A549 (cell line): Measurements from ENCODE around the gene TPCN2. TPM values are rescaled to one million over a fixed set of nuclear protein-coding genes. Genes with fewer than 3 reads are reported as not detected.

Experiments used
- ATAC-seq, 2 experiments: fragments of 200-7000 bp in 1 of 2; fragments of >200 bp in 1 of 2; cut with Nextera tagmentation in 1 of 2; cut with Tn5 transposase in 1 of 2; 3 replicates each; pipeline versions ENCODE4 v1.8.0 to v1.9.1; 2018 to 2020; ENCODE audit warnings: mild to moderate bottlenecking in 1 of 2, moderate library complexity in 1 of 2
- CTCF ChIA-PET: fragments of 300-600 bp; sonication (Branson Sonifier 250); formaldehyde crosslinking; extraction: SDS; loops from one replicate; lab custom pipeline; 2021; ENCODE audit warnings: antibody characterized with exemption, inconsistent platforms; lab: Yijun Ruan, JAX
- POLR2A ChIA-PET: fragments of 350-600 bp; formaldehyde crosslinking; extraction: SDS; loops from one replicate; lab custom pipeline; 2021; ENCODE audit warnings: antibody characterized with exemption, inconsistent platforms; lab: Yijun Ruan, JAX
- DNase-seq, 2 experiments: peaks; one replicate each; pipeline versions ENCODE4 v3.0.0 to v3.0.0-alpha.2; 2011 to 2016; ENCODE audit warnings: low read depth in 1 of 2, low spot score in 1 of 2
- FAIRE-seq: peaks from 2 replicates; lab custom pipeline; 2011; peaks lifted over from hg19 to GRCh38; lab: Jason Lieb, UNC
- H3K27ac ChIP-seq, 2 experiments: fragments of >200 bp; sonication (Bioruptor Twin); formaldehyde crosslinking; 3 replicates each; pipeline ENCODE4 v1.5.1; 2016 to 2017
- H3K4me1 ChIP-seq: fragments of >200 bp; sonication (Bioruptor Twin); formaldehyde crosslinking; 3 replicates; pipeline ENCODE4 v1.6.1; 2016
- H3K4me2 ChIP-seq: fragments of >200 bp; sonication (Bioruptor Twin); formaldehyde crosslinking; 3 replicates; pipeline ENCODE4 v1.6.1; 2016
- H3K4me3 ChIP-seq: fragments of >200 bp; sonication (Bioruptor Twin); formaldehyde crosslinking; 3 replicates; pipeline ENCODE4 v1.5.1; 2016
- H3K9me3 ChIP-seq: fragments of >200 bp; sonication (Bioruptor Twin); formaldehyde crosslinking; 3 replicates; pipeline ENCODE4 v1.6.1; 2016
- CBX2 ChIP-seq: fragments of 200-600 bp; sonication (generic); IDR thresholded peaks from 2 replicates; pipeline ENCODE4 v1.6.1; 2016; ENCODE audit warnings: low read depth, mild to moderate bottlenecking, borderline replicate concordance
- CHD2 ChIP-seq: fragments of 150-350 bp; IDR thresholded peaks from 2 replicates; pipeline ENCODE4 v1.6.1; 2014; ENCODE audit warnings: low read length; ENCODE audit not compliant: partially characterized antibody
- EHF ChIP-seq: fragments of 250-450 bp; sonication (Bioruptor Pico); IDR thresholded peaks from 2 replicates; pipeline ENCODE4 v1.5.0; 2020; ENCODE audit warnings: mild to moderate bottlenecking
- EP300 ChIP-seq, 2 experiments: fragments of >200 bp; sonication (Bioruptor Twin); formaldehyde crosslinking; IDR thresholded peaks; 2 replicates in 1 of 2; 3 replicates in 1 of 2; pipeline ENCODE4 v1.6.1; 2016 to 2017
- ESRRA ChIP-seq: fragments of 150-350 bp; IDR thresholded peaks from 2 replicates; pipeline ENCODE4 v1.6.1; 2014; ENCODE audit warnings: mild to moderate bottlenecking, low read length, borderline replicate concordance
- FOSB ChIP-seq: fragments of 250-450 bp; sonication (Bioruptor Pico); IDR thresholded peaks from 2 replicates; pipeline ENCODE4 v1.5.0; 2020; ENCODE audit warnings: mild to moderate bottlenecking, moderate library complexity
- HDAC2 ChIP-seq: fragments of 200-600 bp; sonication (generic); IDR thresholded peaks from 2 replicates; pipeline ENCODE4 v1.6.1; 2016
- HOXA7 ChIP-seq: fragments of 250-450 bp; sonication (Bioruptor Pico); IDR thresholded peaks from 2 replicates; pipeline ENCODE4 v1.5.0; 2020; ENCODE audit warnings: mild to moderate bottlenecking, moderate library complexity
- HOXB13 ChIP-seq: fragments of 250-450 bp; sonication (Bioruptor Pico); IDR thresholded peaks from 2 replicates; pipeline ENCODE4 v1.5.0; 2020; ENCODE audit warnings: low read depth, mild to moderate bottlenecking, moderate library complexity
- JUN ChIP-seq, 2 experiments: fragments of >200 bp; sonication (Bioruptor Twin); formaldehyde crosslinking; IDR thresholded peaks; 2 replicates in 1 of 2; 3 replicates in 1 of 2; pipeline ENCODE4 v1.6.1; 2016 to 2017
- KDM5A ChIP-seq: fragments of 200-600 bp; sonication (generic); IDR thresholded peaks from 2 replicates; pipeline ENCODE4 v1.6.1; 2016; ENCODE audit warnings: antibody characterized with exemption, mild to moderate bottlenecking
- MAFK ChIP-seq: fragments of 450-650 bp; IDR thresholded peaks from 2 replicates; pipeline ENCODE4 v1.6.1; 2014; ENCODE audit not compliant: partially characterized antibody
- MAZ ChIP-seq: fragments of 150-350 bp; IDR thresholded peaks from 2 replicates; pipeline ENCODE4 v1.6.1; 2014; ENCODE audit warnings: antibody characterized with exemption, low read depth, low read length, borderline replicate concordance
- MYC ChIP-seq: IDR thresholded peaks from 2 replicates; pipeline ENCODE4 v1.6.1; 2012; ENCODE audit warnings: mild to moderate bottlenecking, inconsistent platforms, low read length, improper control_type of control experiment, borderline replicate concordance
- POLR2A ChIP-seq: IDR thresholded peaks from 2 replicates; pipeline ENCODE4 v1.6.1; 2012; ENCODE audit warnings: mild to moderate bottlenecking, low read length
- RAD21 ChIP-seq, 2 experiments: fragments of >200 bp in 1 of 2; sonication (Bioruptor Twin) in 1 of 2; formaldehyde crosslinking in 1 of 2; IDR thresholded peaks in 1 of 2; conservative IDR thresholded peaks in 1 of 2; 2 replicates in 1 of 2; 3 replicates in 1 of 2; pipeline ENCODE4 v1.6.1; 2012 to 2018; ENCODE audit warnings: inconsistent platforms in 1 of 2
- RARB ChIP-seq: fragments of 250-450 bp; sonication (Bioruptor Pico); IDR thresholded peaks from 2 replicates; pipeline ENCODE4 v1.8.0; 2021; ENCODE audit warnings: mild to moderate bottlenecking, moderate library complexity
- RFX5 ChIP-seq: fragments of 450-650 bp; IDR thresholded peaks from 2 replicates; pipeline ENCODE4 v1.7.1; 2014; ENCODE audit warnings: antibody characterized with exemption, mild to moderate bottlenecking, moderate library complexity
- RNF2 ChIP-seq: fragments of 200-600 bp; sonication (generic); IDR thresholded peaks from 2 replicates; pipeline ENCODE4 v1.6.1; 2016; ENCODE audit warnings: low read depth, mild to moderate bottlenecking, antibody characterized with exemption, moderate library complexity, borderline replicate concordance
- SREBF2 ChIP-seq: fragments of 450-650 bp; IDR thresholded peaks from 2 replicates; pipeline ENCODE4 v1.6.1; 2014; ENCODE audit warnings: mild to moderate bottlenecking, moderate library complexity
- TP53 ChIP-seq: fragments of 250-450 bp; sonication (Bioruptor Pico); IDR thresholded peaks from 2 replicates; pipeline ENCODE4 v1.5.0; 2021; ENCODE audit warnings: mild to moderate bottlenecking, moderate library complexity
- WGBS: methylation state at CpG from one replicate; pipeline ENCODE4 v1.1.6; 2017; ENCODE audit errors: missing lambda C conversion rate; 5-methylcytosine and 5-hydroxymethylcytosine counted together
- polyA plus RNA-seq, 4 experiments: library from polyadenylated mRNA; depleted of rRNA in 3 of 4; stranded (reverse); fragments of >200 nt; fragmentation: RNase III in 1 of 4; extraction: RNeasy Plus Mini Kit Qiagen cat#74134 plus additional on column Dnase treatment in 1 of 4; gene quantifications; 2 replicates in 3 of 4; 3 replicates in 1 of 4; pipeline ENCODE4 v1.2.3, GENCODE V29; 2011 to 2017
- TF ChIP-seq, protein P1 (sequence below): IDR thresholded peaks from 2 replicates; pipeline ENCODE4 v1.6.1; 2012
- TF ChIP-seq, protein P2 (sequence below): fragments of 250-450 bp; sonication (Bioruptor Pico); IDR thresholded peaks from 2 replicates; pipeline ENCODE4 v1.5.0; 2020; ENCODE audit warnings: low read depth, mild to moderate bottlenecking, moderate library complexity
- TF ChIP-seq, protein P3 (sequence below): fragments of 450-650 bp; IDR thresholded peaks from 2 replicates; pipeline ENCODE4 v1.6.1; 2014; ENCODE audit warnings: antibody characterized with exemption
- TF ChIP-seq, protein P4 (sequence below): fragments of >200 bp; sonication (Bioruptor Twin); formaldehyde crosslinking; IDR thresholded peaks from 3 replicates; pipeline ENCODE4 v1.6.1; 2016

TPCN2 gene
- polyA plus RNA-seq, 2 of the 4 experiments (the other 2 are of a cell fraction), result 8.1 to 8.8 TPM

DNA sequence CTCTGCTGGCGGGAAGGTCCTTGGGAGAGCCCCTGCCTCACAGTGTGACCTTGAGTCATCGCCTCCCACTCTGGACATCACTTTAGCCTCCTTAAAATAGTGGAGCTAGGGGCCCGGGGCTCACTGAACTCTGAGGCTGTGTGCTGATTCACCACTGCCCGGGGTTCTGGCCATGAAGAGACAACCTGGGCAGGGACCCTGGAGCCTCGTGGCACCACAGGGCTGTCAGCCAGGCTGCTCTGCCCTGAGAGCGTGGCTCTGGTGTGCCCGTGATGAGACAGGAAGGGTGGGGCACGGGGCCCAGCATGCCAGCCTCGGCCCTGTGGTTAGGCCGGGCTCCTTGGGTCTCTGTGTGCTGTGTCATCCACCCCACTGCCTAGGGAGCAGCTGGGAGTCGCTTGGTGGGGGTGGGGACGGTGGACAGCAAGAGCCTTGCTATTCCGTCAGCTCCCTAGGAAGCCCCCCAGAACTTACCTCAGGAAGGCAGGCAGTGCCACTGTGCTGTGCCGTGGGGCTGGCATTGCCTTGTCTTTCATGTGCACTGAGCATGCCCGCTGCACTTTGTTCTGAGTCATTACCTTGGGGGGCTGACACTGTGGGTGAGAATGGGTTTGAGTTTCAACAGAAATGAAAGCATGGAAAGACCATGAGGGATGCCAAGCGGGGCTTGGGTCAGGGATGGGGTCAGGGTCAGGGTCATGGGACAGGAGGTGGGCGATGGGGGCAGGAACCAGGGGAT, 31.7 kb downstream of the TPCN2 start:
- TF ChIP-seq, protein P1, sequence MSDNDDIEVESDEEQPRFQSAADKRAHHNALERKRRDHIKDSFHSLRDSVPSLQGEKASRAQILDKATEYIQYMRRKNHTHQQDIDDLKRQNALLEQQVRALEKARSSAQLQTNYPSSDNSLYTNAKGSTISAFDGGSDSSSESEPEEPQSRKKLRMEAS, result peak; percentile 42; the same call in 1 of the 2 replicates
- no peak for TF ChIP-seq EHF (CRISPR knock-in tag)
- TF ChIP-seq, protein P2, sequence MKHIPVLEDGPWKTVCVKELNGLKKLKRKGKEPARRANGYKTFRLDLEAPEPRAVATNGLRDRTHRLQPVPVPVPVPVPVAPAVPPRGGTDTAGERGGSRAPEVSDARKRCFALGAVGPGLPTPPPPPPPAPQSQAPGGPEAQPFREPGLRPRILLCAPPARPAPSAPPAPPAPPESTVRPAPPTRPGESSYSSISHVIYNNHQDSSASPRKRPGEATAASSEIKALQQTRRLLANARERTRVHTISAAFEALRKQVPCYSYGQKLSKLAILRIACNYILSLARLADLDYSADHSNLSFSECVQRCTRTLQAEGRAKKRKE, result 0 out of 2 replicates have a peak, but pooled peaks have one; percentile 13
- H3K4me1 ChIP-seq, result peaks cover 16% of the 10 kb centered on the region
- DNase-seq (peak in 1 of 2 experiments; percentile 40), FAIRE-seq (no peak), ATAC-seq (peak; percentile 44 to 68; a peak in 3 of 6 replicates)
- ChIA-PET POLR2A (no interaction called here), CTCF (interaction anchor here (1.6 kb wide), 1 partner anchor 9 kb away, joined by 5 read pairs; no protein-coding TSS in a partner anchor)
- H3K4me2 ChIP-seq, result peak overlapping the region; percentile 55
- no peak overlapping the region for H3K4me3 ChIP-seq
- WGBS, result 59% methylated on average over 15 of the region's 17 CpGs
- H3K9me3 ChIP-seq, result no peaks in the 10 kb centered on the region
- H3K27ac ChIP-seq, result peak overlapping the region; percentile 62 to 80

GRCh38 chr11:69081180-69081579, 32.4 kb downstream of the TPCN2 start:
- Histone ChIP-seq H3K27ac (peak overlapping the region in 1 of 2 experiments; percentile 80; a peak in 3 of 6 replicates), H3K4me3 (no peak overlapping the region), H3K9me3 (no peaks in the 10 kb centered on the region), H3K4me1 (peaks cover 16% of the 10 kb centered on the region), H3K4me2 (no peak overlapping the region)
- no peak for TF ChIP-seq RARB (CRISPR knock-in tag)
- no peak for TF ChIP-seq ESRRA
- TF ChIP-seq HDAC2, result no peak
- no peak for TF ChIP-seq POLR2A
- ATAC-seq (no peak), FAIRE-seq (no peak), DNase-seq (no peak)
- ChIA-PET CTCF (interaction anchor here (1.6 kb wide), 1 partner anchor 8 kb away, joined by 5 read pairs; no protein-coding TSS in a partner anchor), POLR2A (no interaction called here)
- 96% methylated on average over 21 of the region's 23 CpGs for WGBS

- Histone ChIP-seq H3K4me2 (no peak overlapping the region), H3K27ac (no peak overlapping the region), H3K4me3 (no peak overlapping the region), H3K9me3 (no peaks in the 10 kb centered on the region), H3K4me1 (peaks cover 16% of the 10 kb centered on the region)
- TF ChIP-seq HOXA7, result no peak
- TF ChIP-seq, protein P2, result no peak
- no peak for TF ChIP-seq RAD21 (conservative IDR thresholded peaks at IDR 0.05 in 1 of 2, IDR thresholded peaks at IDR 0.05 in 1 of 2)
- no peak for TF ChIP-seq CHD2
- no peak for TF ChIP-seq HOXB13 (CRISPR knock-in tag)
- TF ChIP-seq RFX5, result no peak
- 89% methylated on average over 27 of the region's 28 CpGs for WGBS
- POLR2A ChIA-PET, result no interaction called here
- DNase-seq (no peak), FAIRE-seq (no peak), ATAC-seq (no peak)
- CTCF ChIA-PET, result no interaction called here
These were observed 35.0 kb downstream of the TPCN2 start for GRCh38 chr11:69083531-69084247.

- no peak overlapping the region for H3K27ac ChIP-seq
- WGBS, result 92% methylated on average over 7 of the region's 15 CpGs
- POLR2A ChIA-PET, result no interaction called here
- no peak for FAIRE-seq
- H3K4me2 ChIP-seq, result no peak overlapping the region
- TF ChIP-seq MAZ (no peak), HOXB13 (CRISPR knock-in tag) (no peak), JUN (IDR thresholded peaks at IDR 0.05) (no peak), KDM5A (no peak), TP53 (CRISPR knock-in tag) (no peak), FOSB (CRISPR knock-in tag) (no peak), SREBF2 (no peak), RAD21 (conservative IDR thresholded peaks at IDR 0.05 in 1 of 2, IDR thresholded peaks at IDR 0.05 in 1 of 2) (no peak), ESRRA (no peak), MAFK (no peak), CBX2 (no peak), RARB (CRISPR knock-in tag) (no peak), MYC (no peak), RNF2 (no peak), EP300 (IDR thresholded peaks at IDR 0.05) (no peak)
- TF ChIP-seq, protein P3, sequence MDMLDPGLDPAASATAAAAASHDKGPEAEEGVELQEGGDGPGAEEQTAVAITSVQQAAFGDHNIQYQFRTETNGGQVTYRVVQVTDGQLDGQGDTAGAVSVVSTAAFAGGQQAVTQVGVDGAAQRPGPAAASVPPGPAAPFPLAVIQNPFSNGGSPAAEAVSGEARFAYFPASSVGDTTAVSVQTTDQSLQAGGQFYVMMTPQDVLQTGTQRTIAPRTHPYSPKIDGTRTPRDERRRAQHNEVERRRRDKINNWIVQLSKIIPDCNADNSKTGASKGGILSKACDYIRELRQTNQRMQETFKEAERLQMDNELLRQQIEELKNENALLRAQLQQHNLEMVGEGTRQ, result no peak
- TF ChIP-seq, protein P4, sequence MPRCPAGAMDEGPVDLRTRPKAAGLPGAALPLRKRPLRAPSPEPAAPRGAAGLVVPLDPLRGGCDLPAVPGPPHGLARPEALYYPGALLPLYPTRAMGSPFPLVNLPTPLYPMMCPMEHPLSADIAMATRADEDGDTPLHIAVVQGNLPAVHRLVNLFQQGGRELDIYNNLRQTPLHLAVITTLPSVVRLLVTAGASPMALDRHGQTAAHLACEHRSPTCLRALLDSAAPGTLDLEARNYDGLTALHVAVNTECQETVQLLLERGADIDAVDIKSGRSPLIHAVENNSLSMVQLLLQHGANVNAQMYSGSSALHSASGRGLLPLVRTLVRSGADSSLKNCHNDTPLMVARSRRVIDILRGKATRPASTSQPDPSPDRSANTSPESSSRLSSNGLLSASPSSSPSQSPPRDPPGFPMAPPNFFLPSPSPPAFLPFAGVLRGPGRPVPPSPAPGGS, result no peak
- no peak for ATAC-seq
- no peak overlapping the region for H3K4me3 ChIP-seq
- no peaks in the 10 kb centered on the region for H3K9me3 ChIP-seq
- DNase-seq, result no peak
- peaks cover 21% of the 10 kb centered on the region for H3K4me1 ChIP-seq
- CTCF ChIA-PET, result no interaction called here
These were observed 35.6 kb downstream of the TPCN2 start for GRCh38 chr11:69084371-69084770.
